H1 (cell line): ENCODE data around the gene RRAD. TPM values are rescaled to one million over a fixed set of nuclear protein-coding genes. Genes with fewer than 3 reads are reported as not detected.

Experiments
- CTCF ChIA-PET: fragments of 300-600 bp; sonication (Branson Sonifier 250); formaldehyde crosslinking; loops from one replicate; lab custom pipeline; 2021; ENCODE audit not compliant: partially characterized antibody; lab: Charles Lee
- POLR2A ChIA-PET: fragments of 300-600 bp; sonication (Branson Sonifier 250); formaldehyde crosslinking; loops from one replicate; lab custom pipeline; 2021; ENCODE audit warnings: inconsistent platforms; ENCODE audit not compliant: partially characterized antibody; lab: Charles Lee
- DNase-seq, 2 experiments: peaks; one replicate each; pipeline versions ENCODE4 v3.0.0 to v3.0.0-alpha.2; 2010 to 2022; ENCODE audit warnings: low spot score in 2 of 2, low read depth in 1 of 2, mixed read lengths in 1 of 2
- FAIRE-seq: peaks from 2 replicates; lab custom pipeline; 2011; peaks lifted over from hg19 to GRCh38; lab: Jason Lieb, UNC
- H2AFZ ChIP-seq: 2 replicates; pipeline ENCODE4 v1.8.1; 2012; ENCODE audit warnings: low read length, inconsistent platforms
- H2AK5ac ChIP-seq: 2 replicates; pipeline ENCODE4 v1.6.1; 2013; ENCODE audit warnings: low read depth, low read length
- H2BK120ac ChIP-seq: replicated peaks from 2 replicates; pipeline ENCODE3; 2013; ENCODE audit warnings: low read depth, low read length, inconsistent platforms
- H2BK12ac ChIP-seq: 2 replicates; pipeline ENCODE4 v1.6.1; 2013; ENCODE audit warnings: low read depth, low read length
- H2BK15ac ChIP-seq: 2 replicates; pipeline ENCODE4 v1.6.1; 2013; ENCODE audit warnings: low read length
- H2BK20ac ChIP-seq: 2 replicates; pipeline ENCODE4 v1.6.1; 2013; ENCODE audit warnings: low read length
- H2BK5ac ChIP-seq: 2 replicates; pipeline ENCODE4 v1.6.1; 2013; ENCODE audit warnings: low read depth, low read length
- H3K14ac ChIP-seq: 2 replicates; pipeline ENCODE4 v1.6.1; 2013; ENCODE audit warnings: inconsistent platforms; ENCODE audit not compliant: insufficient read length
- H3K18ac ChIP-seq: 2 replicates; pipeline ENCODE4 v1.6.1; 2013; ENCODE audit warnings: low read length; ENCODE audit errors: extremely low read depth
- H3K23ac ChIP-seq: 2 replicates; pipeline ENCODE4 v1.6.1; 2013; ENCODE audit warnings: inconsistent platforms; ENCODE audit not compliant: insufficient read length
- H3K23me2 ChIP-seq: 2 replicates; pipeline ENCODE4 v1.6.1; 2013; ENCODE audit warnings: low read depth, low read length
- H3K27ac ChIP-seq: 2 replicates; pipeline ENCODE4 v1.6.1; 2011; ENCODE audit warnings: low read depth, low read length, inconsistent platforms
- H3K27me3 ChIP-seq, 4 experiments: replicated peaks in 1 of 4; 1 replicate in 1 of 4; 2 replicates in 3 of 4; pipeline versions ENCODE4 v1.6.1 to v1.8.1; 2011 to 2013; ENCODE audit warnings: low read length in 3 of 4, mild to moderate bottlenecking in 3 of 4, inconsistent platforms in 2 of 4, mixed read lengths in 2 of 4, moderate library complexity in 1 of 4; ENCODE audit not compliant: control insufficient read depth in 3 of 4, insufficient read depth in 3 of 4; ENCODE audit errors: extremely low read depth in 1 of 4
- H3K36me3 ChIP-seq, 4 experiments: 2 replicates each; pipeline versions ENCODE4 v1.6.1 to v1.8.1; 2011 to 2013; ENCODE audit warnings: mild to moderate bottlenecking in 4 of 4, low read length in 3 of 4, moderate library complexity in 2 of 4, control low read depth in 1 of 4, inconsistent platforms in 1 of 4; ENCODE audit not compliant: insufficient read depth in 4 of 4, control insufficient read depth in 2 of 4
- H3K4ac ChIP-seq: replicated peaks from 2 replicates; pipeline ENCODE3; 2013; ENCODE audit warnings: low read length, low read depth, mixed read lengths, inconsistent platforms; ENCODE audit not compliant: insufficient read length
- H3K4me1 ChIP-seq, 4 experiments: replicated peaks in 1 of 4; 1 replicate in 1 of 4; 2 replicates in 3 of 4; pipeline versions ENCODE4 v1.6.1 to v1.8.1; 2011 to 2013; ENCODE audit warnings: low read length in 3 of 4, inconsistent platforms in 2 of 4, mixed read lengths in 1 of 4; ENCODE audit not compliant: insufficient read depth in 4 of 4, control insufficient read depth in 3 of 4
- H3K4me2 ChIP-seq, 2 experiments: 2 replicates each; pipeline versions ENCODE4 v1.6.1 to v1.8.1; 2011 to 2013; ENCODE audit warnings: low read depth in 2 of 2, low read length in 2 of 2, control low read depth in 1 of 2, inconsistent platforms in 1 of 2, mild to moderate bottlenecking in 1 of 2; ENCODE audit not compliant: insufficient read depth in 1 of 2
- H3K4me3 ChIP-seq, 4 experiments: fragments of 200-600, 300-600 bp in 1 of 4; sonication (generic), shearing (Covaris generic), sonication (Bioruptor Twin) in 1 of 4; 2 replicates each; pipeline versions ENCODE4 v1.5.1 to v1.8.1; 2011 to 2016; ENCODE audit warnings: low read length in 4 of 4, low read depth in 3 of 4, control low read depth in 2 of 4, inconsistent platforms in 2 of 4, mild to moderate bottlenecking in 2 of 4, mixed read lengths in 1 of 4, moderate library complexity in 1 of 4; ENCODE audit not compliant: insufficient read depth in 2 of 4; ENCODE audit errors: extremely low read depth in 1 of 4
- H3K56ac ChIP-seq: replicated peaks from 2 replicates; pipeline ENCODE3; 2013; ENCODE audit warnings: low read depth, mild to moderate bottlenecking, mixed read lengths, low read length, inconsistent platforms; ENCODE audit not compliant: insufficient read length
- H3K79me1 ChIP-seq: 2 replicates; pipeline ENCODE4 v1.6.1; 2013; ENCODE audit warnings: low read depth, low read length, control low read depth
- H3K79me2 ChIP-seq, 2 experiments: 2 replicates each; pipeline versions ENCODE4 v1.6.1 to v1.8.1; 2012 to 2013; ENCODE audit warnings: low read length in 2 of 2, mild to moderate bottlenecking in 2 of 2, inconsistent platforms in 1 of 2; ENCODE audit not compliant: insufficient read depth in 2 of 2, control insufficient read depth in 1 of 2
- H3K9ac ChIP-seq, 4 experiments: replicated peaks in 1 of 4; 1 replicate in 1 of 4; 2 replicates in 3 of 4; pipeline versions ENCODE4 v1.6.1 to v1.8.1; 2011 to 2013; ENCODE audit warnings: low read depth in 3 of 4, low read length in 3 of 4, control low read depth in 2 of 4, mild to moderate bottlenecking in 2 of 4, moderate library complexity in 2 of 4, inconsistent platforms in 1 of 4; ENCODE audit errors: extremely low read depth in 1 of 4
- H3K9me3 ChIP-seq, 2 experiments: 2 replicates each; pipeline versions ENCODE4 v1.6.1 to v1.8.1; 2012 to 2013; ENCODE audit warnings: mild to moderate bottlenecking in 2 of 2, moderate library complexity in 2 of 2, control low read depth in 1 of 2, inconsistent platforms in 1 of 2, low read depth in 1 of 2, low read length in 1 of 2, mixed read lengths in 1 of 2; ENCODE audit not compliant: insufficient read depth in 2 of 2
- H4K20me1 ChIP-seq, 2 experiments: replicated peaks in 1 of 2; 2 replicates each; pipeline versions ENCODE3 to v1.8.1; 2011 to 2013; ENCODE audit warnings: inconsistent platforms in 2 of 2, low read length in 2 of 2, mild to moderate bottlenecking in 1 of 2; ENCODE audit not compliant: insufficient read depth in 2 of 2, control insufficient read depth in 1 of 2
- H4K5ac ChIP-seq: 2 replicates; pipeline ENCODE4 v1.6.1; 2013; ENCODE audit warnings: low read length, low read depth, mixed read lengths, inconsistent platforms; ENCODE audit not compliant: insufficient read length
- H4K8ac ChIP-seq: 2 replicates; pipeline ENCODE4 v1.8.0; 2013; ENCODE audit warnings: mild to moderate bottlenecking, moderate library complexity, low read length, inconsistent platforms; ENCODE audit not compliant: insufficient read depth; ENCODE audit errors: extremely low read depth
- H4K91ac ChIP-seq: replicated peaks from 2 replicates; pipeline ENCODE3; 2013; ENCODE audit warnings: low read length, mixed read lengths, inconsistent platforms; ENCODE audit not compliant: insufficient read length
- CHD1 ChIP-seq: IDR thresholded peaks from 2 replicates; pipeline ENCODE4 v1.6.1; 2012; ENCODE audit warnings: low read depth, low read length, improper control_type of control experiment
- NRF1 ChIP-seq: IDR thresholded peaks from 2 replicates; pipeline ENCODE4 v1.6.1; 2011; ENCODE audit warnings: mild to moderate bottlenecking, low read depth, low read length, improper control_type of control experiment
- TEAD4 ChIP-seq: IDR thresholded peaks from 2 replicates; pipeline ENCODE4 v1.6.1; 2012; ENCODE audit warnings: low read depth, low read length, inconsistent platforms, mixed read lengths
- WGBS, 2 experiments: shearing (Covaris generic) in 1 of 2; methylation state at CpG; one replicate each; pipeline versions ENCODE4 v1.1.6 to v1.1.7; 2013 to 2015; ENCODE audit warnings: low lambda C conversion rate in 2 of 2, mixed read lengths in 2 of 2, inconsistent platforms in 1 of 2, low coverage in 1 of 2, missing lambda C conversion rate in 1 of 2; ENCODE audit not compliant: insufficient replicate concordance in 2 of 2, insufficient coverage in 1 of 2, insufficient read length in 1 of 2; ENCODE audit errors: extremely low coverage in 1 of 2, missing lambda C conversion rate in 1 of 2; 5-methylcytosine and 5-hydroxymethylcytosine counted together
- polyA plus RNA-seq, 7 experiments: library from polyadenylated mRNA; depleted of rRNA in 3 of 7; stranded (reverse) in 5 of 7; unstranded in 2 of 7; fragments of >200 nt in 5 of 7; fragments of 200-250 nt in 2 of 7; gene quantifications; 1 replicate in 5 of 7; 2 replicates in 1 of 7; 4 replicates in 1 of 7; pipeline versions ENCODE4 v1.2.1 to v1.2.3, GENCODE V29; 2011 to 2013; ENCODE audit warnings: missing spikeins in 2 of 7, mixed read lengths in 2 of 7
- total RNA-seq: library from RNA; stranded (reverse); fragmentation: NEBNext Ultra II Directional; extraction: Animal tissue kit (Norgen Biotek cat#: 25700); gene quantifications from 2 replicates; pipeline ENCODE4 v1.2.1, GENCODE V29; 2021

Gene RRAD
- total and polyA plus RNA-seq, 2 of the 8 experiments (the other 6 are each of a cell fraction or from before 2014, with no cell fraction given) = 0.17 TPM; not detected in 1

DNA sequence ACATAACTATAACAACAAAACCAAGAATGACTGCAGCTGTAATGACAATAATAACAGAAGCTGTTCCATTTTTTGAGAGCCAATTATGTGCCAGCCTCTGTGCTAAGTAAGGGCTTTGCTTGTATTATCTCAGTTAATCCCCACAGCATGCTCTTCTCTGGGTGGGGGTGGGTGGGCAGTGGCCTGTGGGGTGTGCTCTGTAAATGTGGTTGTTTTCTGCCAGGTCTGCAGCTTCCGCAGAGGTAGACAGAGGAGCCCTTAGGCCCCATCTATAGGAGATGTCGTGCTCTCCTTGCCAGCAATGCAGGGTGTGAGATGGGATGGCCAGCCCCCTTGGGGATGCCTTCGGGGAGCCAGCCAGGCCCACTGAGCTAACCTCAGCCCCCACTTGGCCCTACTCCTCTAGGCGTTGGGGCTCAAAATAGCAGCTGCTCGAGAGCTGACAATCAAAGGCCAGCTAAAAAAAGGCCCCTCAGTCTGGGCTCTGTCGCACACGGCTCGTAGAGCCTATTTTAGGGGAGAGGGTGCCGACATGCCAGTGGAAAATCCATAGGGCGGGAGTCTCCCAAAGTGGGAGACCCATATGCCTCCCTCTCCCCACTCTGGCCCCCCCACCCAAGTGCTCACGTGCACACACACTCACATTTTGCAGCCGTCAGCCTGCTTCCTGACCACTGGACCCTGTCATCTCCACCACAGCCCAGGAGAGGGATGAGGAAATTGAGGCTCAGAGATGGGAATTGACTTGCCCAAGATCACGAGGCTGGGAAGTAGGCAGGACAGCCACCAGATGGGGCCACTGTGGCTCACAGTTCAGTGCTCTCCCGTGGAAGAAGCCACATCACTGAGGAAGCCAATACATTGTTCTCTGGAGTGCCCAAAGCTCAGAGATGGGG lies 22.4 kb downstream of the RRAD start:
- Histone ChIP-seq H3K4me3 (no peak overlapping the region), H2AK5ac (no peak overlapping the region), H2BK20ac (no peak overlapping the region), H3K23me2 (no peaks in the 10 kb centered on the region), H3K4ac (no peak overlapping the region), H3K9ac (no peak overlapping the region), H3K23ac (no peak overlapping the region), H2BK5ac (no peak overlapping the region), H3K79me1 (no peaks in the 10 kb centered on the region), H3K9me3 (no peaks in the 10 kb centered on the region), H4K5ac (no peak overlapping the region), H3K27ac (no peak overlapping the region), H3K36me3 (no peaks in the 10 kb centered on the region), H4K8ac (no peak overlapping the region), H3K18ac (no peak overlapping the region), H2BK120ac (no peak overlapping the region), H3K79me2 (no peaks in the 10 kb centered on the region), H3K4me2 (no peak overlapping the region), H4K20me1 (no peaks in the 10 kb centered on the region), H4K91ac (no peak overlapping the region), H2AFZ (no peak overlapping the region), H3K4me1 (peaks cover 0 to 6% (median 3%) of the 10 kb centered on the region in 4 experiments; a peak in 4 of 7 replicates), H3K27me3 (no peaks in the 10 kb centered on the region; a peak in 1 of 7 replicates), H3K56ac (no peak overlapping the region), H3K14ac (no peak overlapping the region), H2BK15ac (0 out of 2 replicates have a peak overlapping the region, but pooled peaks have one; percentile 10), H2BK12ac (no peak overlapping the region)
- POLR2A ChIA-PET = interaction anchor here (1.2 to 1.5 kb wide), 2 partner anchors 10 to 22 kb away, joined by 5 read pairs; partner anchors contain the start of gene PDP2
- FAIRE-seq (no peak), DNase-seq (no peak)
- CTCF ChIA-PET = interaction anchor here (0.9 to 42.0 kb wide), 6 partner anchors 4 to 66 kb away, joined by 3 to 1009 read pairs (median 5); partner anchors contain the start of genes CDH16, CES3, PDP2 and RRAD
- WGBS, 2 experiments = 81% methylated on average over 14 of the region's 14 CpGs; no CpG with 5 or more reads in 1 of the 2 experiments
- no peak for TF ChIP-seq TEAD4
- TF ChIP-seq CHD1 = no peak
- no peak for TF ChIP-seq NRF1
